ENCODE data around the gene LPIN3. TPM values are rescaled to one million over a fixed set of nuclear protein-coding genes. Genes with fewer than 3 reads are reported as not detected.

The LPIN3 gene
- total RNA-seq, 1 experiment from 2014 or later, result 27.9 TPM

- Histone ChIP-seq H3K9me2 (replicated peaks; ENCODE audit: low read length) (no peaks in the 10 kb centered on the region), H3K4me3 (ENCODE audit: low read length) (no peak overlapping the region), H3K4me1 (ENCODE audit: insufficient read depth, low read length) (no peaks in the 10 kb centered on the region), H3F3A (ENCODE audit: low read length, unreplicated experiment) (no peaks in the 10 kb centered on the region), H3K36me3 (ENCODE audit: low read depth, low read length) (peaks cover 17% of the 10 kb centered on the region; the same call in 1 of the 2 replicates), H3K4me2 (ENCODE audit: low read length) (no peak overlapping the region), H4K20me1 (ENCODE audit: low read length) (no peaks in the 10 kb centered on the region), H3K9ac (ENCODE audit: low read length) (no peak overlapping the region), H3K79me2 (ENCODE audit: low read length) (no peaks in the 10 kb centered on the region), H3K27me3 (ENCODE audit: low read length) (no peaks in the 10 kb centered on the region), H3K27ac (ENCODE audit: low read length) (no peak overlapping the region), H2AFZ (ENCODE audit: low read length) (no peak overlapping the region), H3K9me3 (ENCODE audit: low read length) (no peaks in the 10 kb centered on the region)
- intact Hi-C loops (cut with micrococcal nuclease), result no loop called here
- ATAC-seq (no peak), DNase-seq (no peak)
- ChIA-PET POLR2A (ENCODE audit: unreplicated experiment) (no interaction called here), CTCF (no interaction called here)
- BruUV-seq (replicated peaks), result no TSS peak
- no peak for TF ChIP-seq EZH2 (IDR thresholded peaks at IDR 0.05; ENCODE audit: low read length, unreplicated experiment)
- TF ChIP-seq, protein P1, sequence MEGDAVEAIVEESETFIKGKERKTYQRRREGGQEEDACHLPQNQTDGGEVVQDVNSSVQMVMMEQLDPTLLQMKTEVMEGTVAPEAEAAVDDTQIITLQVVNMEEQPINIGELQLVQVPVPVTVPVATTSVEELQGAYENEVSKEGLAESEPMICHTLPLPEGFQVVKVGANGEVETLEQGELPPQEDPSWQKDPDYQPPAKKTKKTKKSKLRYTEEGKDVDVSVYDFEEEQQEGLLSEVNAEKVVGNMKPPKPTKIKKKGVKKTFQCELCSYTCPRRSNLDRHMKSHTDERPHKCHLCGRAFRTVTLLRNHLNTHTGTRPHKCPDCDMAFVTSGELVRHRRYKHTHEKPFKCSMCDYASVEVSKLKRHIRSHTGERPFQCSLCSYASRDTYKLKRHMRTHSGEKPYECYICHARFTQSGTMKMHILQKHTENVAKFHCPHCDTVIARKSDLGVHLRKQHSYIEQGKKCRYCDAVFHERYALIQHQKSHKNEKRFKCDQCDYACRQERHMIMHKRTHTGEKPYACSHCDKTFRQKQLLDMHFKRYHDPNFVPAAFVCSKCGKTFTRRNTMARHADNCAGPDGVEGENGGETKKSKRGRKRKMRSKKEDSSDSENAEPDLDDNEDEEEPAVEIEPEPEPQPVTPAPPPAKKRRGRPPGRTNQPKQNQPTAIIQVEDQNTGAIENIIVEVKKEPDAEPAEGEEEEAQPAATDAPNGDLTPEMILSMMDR (conservative IDR thresholded peaks at IDR 0.05; ENCODE audit: low read depth, low read length), result no peak
- no peak for TF ChIP-seq EZH2phosphoT487 (IDR thresholded peaks at IDR 0.05; ENCODE audit: borderline replicate concordance, low read length)
Observed at GRCh38 chr20:41408156-41408794, 67.7 kb downstream of the LPIN3 start.

DNA sequence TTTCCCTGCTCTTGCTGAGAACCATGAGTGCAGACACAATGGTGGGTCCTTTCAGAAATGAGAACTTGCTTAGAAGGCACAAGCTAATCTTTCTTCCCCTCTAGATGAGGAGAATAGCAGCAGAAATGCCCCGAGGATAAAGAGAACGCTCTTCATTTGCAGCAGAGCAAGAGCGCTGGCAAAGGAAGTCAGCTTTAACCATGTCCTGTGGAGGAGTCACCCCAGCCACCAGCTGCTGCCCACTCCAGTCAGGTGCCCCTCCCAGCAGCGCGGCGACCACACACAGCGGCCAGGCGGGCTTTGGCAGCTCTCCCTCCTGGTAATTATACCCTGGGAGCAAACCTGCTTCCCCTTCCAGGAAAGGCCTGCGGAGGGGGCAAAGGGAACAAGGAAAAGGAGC is 68.4 kb downstream of the LPIN3 start:
- CTCF ChIA-PET, result no interaction called here
- no peaks in the 10 kb centered on the region for H3K79me2 ChIP-seq (ENCODE audit: low read length)
- no peaks in the 10 kb centered on the region for H3F3A ChIP-seq (ENCODE audit: low read length, unreplicated experiment)
- no peak overlapping the region for H3K27ac ChIP-seq (ENCODE audit: low read length)
- no peak for DNase-seq
- no peak overlapping the region for H2AFZ ChIP-seq (ENCODE audit: low read length)
- no peak for ATAC-seq
- intact Hi-C loops (cut with micrococcal nuclease), result no loop called here
- H3K4me3 ChIP-seq (ENCODE audit: low read length), result no peak overlapping the region
- H3K9ac ChIP-seq (ENCODE audit: low read length), result no peak overlapping the region
- no peak overlapping the region for H3K4me2 ChIP-seq (ENCODE audit: low read length)
- no TSS peak for BruUV-seq (replicated peaks)
- POLR2A ChIA-PET (ENCODE audit: unreplicated experiment), result no interaction called here
- peaks cover 16% of the 10 kb centered on the region; the same call in 1 of the 2 replicates for H3K36me3 ChIP-seq (ENCODE audit: low read depth, low read length)
- H3K27me3 ChIP-seq (ENCODE audit: low read length), result no peaks in the 10 kb centered on the region
- TF ChIP-seq, protein P1 (conservative IDR thresholded peaks at IDR 0.05; ENCODE audit: low read depth, low read length), result no peak
- TF ChIP-seq EZH2 (IDR thresholded peaks at IDR 0.05; ENCODE audit: low read length, unreplicated experiment), result no peak
- no peak for TF ChIP-seq EZH2phosphoT487 (IDR thresholded peaks at IDR 0.05; ENCODE audit: borderline replicate concordance, low read length)
- no peaks in the 10 kb centered on the region for H3K4me1 ChIP-seq (ENCODE audit: insufficient read depth, low read length)
- no peaks in the 10 kb centered on the region for H4K20me1 ChIP-seq (ENCODE audit: low read length)
- H3K9me3 ChIP-seq (ENCODE audit: low read length), result no peaks in the 10 kb centered on the region
- H3K9me2 ChIP-seq (replicated peaks; ENCODE audit: low read length), result no peaks in the 10 kb centered on the region

Other genes with a start within 250 kb of the LPIN3 start
- gene PLCG1, start 203.3 kb upstream of the LPIN3 start, total RNA-seq (2014; rRNA removed), result 68.8 and 112 TPM in 2 replicates
- gene ZHX3, start 23.1 kb upstream of the LPIN3 start, total RNA-seq (2014; rRNA removed), result 14.0 and 16.2 TPM in 2 replicates
- not detected in 2 replicates for gene EMILIN3, start 26.0 kb downstream of the LPIN3 start, total RNA-seq (2014; rRNA removed)

All from PC-3 (cell line).